GM20431 (cell line): Measurements from ENCODE around the gene RBM14.
"Not testable (repeated sequence)": the region's sequence is repeated elsewhere in the genome, so short reads cannot be mapped to it uniquely, and the experiment has no call there.

ENCODE experiments used
- in situ Hi-C: fragments of 300-500 bp; cut with MseI, MboI; formaldehyde crosslinking; loops from one replicate; pipeline ENCODE4 v1.15.0; 2020; ENCODE audit warnings: low sequenced_read_pairs; ENCODE audit not compliant: unreplicated experiment

Gene RBM14

GRCh38 chr11:66595245-66595904 is 21.1 kb upstream of the RBM14 start:
- in situ Hi-C loops = no loop called here

DNA sequence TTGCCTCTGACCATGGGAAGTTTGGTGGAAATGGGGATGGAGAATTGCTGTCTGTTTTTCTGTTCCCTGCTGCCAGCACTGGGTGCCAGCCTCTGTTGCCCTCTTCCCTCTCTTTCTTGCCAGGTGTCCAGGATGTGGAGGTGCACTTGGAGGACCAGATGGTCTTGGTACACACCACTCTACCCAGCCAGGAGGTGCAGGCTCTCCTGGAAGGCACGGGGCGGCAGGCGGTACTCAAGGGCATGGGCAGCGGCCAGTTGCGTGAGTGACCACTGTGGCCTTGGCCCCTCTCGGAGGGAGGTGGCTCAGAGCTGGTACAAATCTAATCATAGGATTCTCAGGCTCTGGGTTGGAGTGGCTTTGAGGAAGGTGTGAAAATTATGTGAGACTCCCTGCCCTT is 17.4 kb upstream of the RBM14 start:
- in situ Hi-C loops = no loop called here

GRCh38 chr11:66600219-66600618 is 16.2 kb upstream of the RBM14 start:
- in situ Hi-C loops = no loop called here

GRCh38 chr11:66600631-66601233 is 15.7 kb upstream of the RBM14 start:
- in situ Hi-C loops = no loop called here

- in situ Hi-C loops = no loop called here
These were observed 13.4 kb upstream of the RBM14 start for GRCh38 chr11:66603072-66603471.

GRCh38 chr11:66604155-66604554 is 12.3 kb upstream of the RBM14 start:
- in situ Hi-C loops = no loop called here

DNA sequence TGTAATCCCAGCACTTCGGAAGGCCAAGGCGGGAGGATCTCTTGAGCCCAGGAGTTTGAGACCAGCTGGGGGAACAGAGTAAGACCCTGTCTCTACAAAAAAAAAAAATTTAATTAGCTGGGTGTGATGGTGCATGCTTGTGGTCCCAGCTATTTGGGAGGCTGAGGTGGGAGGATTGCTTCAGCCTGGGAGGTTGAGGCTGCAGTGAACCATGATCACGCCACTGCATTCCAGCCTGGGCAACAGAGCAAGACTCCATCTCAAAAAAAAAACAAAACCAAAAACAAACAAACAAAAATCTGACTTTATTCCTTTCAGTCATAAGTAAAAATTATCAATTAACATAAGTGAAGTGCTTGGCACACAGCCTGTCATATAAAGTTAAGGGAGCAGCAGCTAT is 9.8 kb upstream of the RBM14 start:
- in situ Hi-C loops = not testable (repeated sequence)

GRCh38 chr11:66607126-66607834 is 9.2 kb upstream of the RBM14 start:
- in situ Hi-C loops = no loop called here

- in situ Hi-C loops = no loop called here
These were observed 6.5 kb upstream of the RBM14 start for GRCh38 chr11:66609721-66610617.

- in situ Hi-C loops = no loop called here
These were observed 4.0 kb upstream of the RBM14 start for GRCh38 chr11:66612458-66612857.

- in situ Hi-C loops = no loop called here
These were observed 2.4 kb upstream of the RBM14 start for GRCh38 chr11:66614073-66614472.

- in situ Hi-C loops = no loop called here
These were observed 865 bp downstream of the RBM14 start for GRCh38 chr11:66617155-66617834.

DNA sequence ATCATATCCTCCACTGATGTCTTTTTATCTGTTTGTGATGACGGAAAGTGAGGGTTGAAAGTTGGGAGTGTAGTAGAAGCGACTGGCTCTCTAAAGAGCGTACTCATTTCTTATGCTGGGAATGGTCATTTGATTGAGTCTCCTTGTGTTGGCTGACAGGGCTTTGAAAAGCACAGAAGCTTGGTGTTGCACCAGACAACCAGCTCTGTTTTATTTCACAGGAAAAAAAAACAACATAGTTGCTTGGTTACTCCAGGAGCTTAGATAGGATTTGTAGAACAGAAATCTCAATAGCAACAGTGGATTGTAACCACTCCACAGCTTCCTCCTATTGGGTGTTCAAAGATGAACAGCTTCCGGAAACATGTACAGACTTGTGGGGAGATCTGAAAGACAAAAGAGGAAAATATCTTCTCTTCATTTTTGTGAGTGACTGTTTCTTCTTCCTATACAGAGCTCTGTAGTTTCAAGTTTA is 2.7 kb downstream of the RBM14 start:
- in situ Hi-C loops = no loop called here

- in situ Hi-C loops = no loop called here
These were observed 8.0 kb downstream of the RBM14 start for GRCh38 chr11:66624450-66624849.

GRCh38 chr11:66625041-66625751 is 8.8 kb downstream of the RBM14 start:
- in situ Hi-C loops = no loop called here

- in situ Hi-C loops = no loop called here
These were observed 9.3 kb downstream of the RBM14 start for GRCh38 chr11:66625752-66626149.

GRCh38 chr11:66626382-66626781 is 10.0 kb downstream of the RBM14 start:
- in situ Hi-C loops = no loop called here

GRCh38 chr11:66626926-66627325 is 10.5 kb downstream of the RBM14 start:
- in situ Hi-C loops = no loop called here

DNA sequence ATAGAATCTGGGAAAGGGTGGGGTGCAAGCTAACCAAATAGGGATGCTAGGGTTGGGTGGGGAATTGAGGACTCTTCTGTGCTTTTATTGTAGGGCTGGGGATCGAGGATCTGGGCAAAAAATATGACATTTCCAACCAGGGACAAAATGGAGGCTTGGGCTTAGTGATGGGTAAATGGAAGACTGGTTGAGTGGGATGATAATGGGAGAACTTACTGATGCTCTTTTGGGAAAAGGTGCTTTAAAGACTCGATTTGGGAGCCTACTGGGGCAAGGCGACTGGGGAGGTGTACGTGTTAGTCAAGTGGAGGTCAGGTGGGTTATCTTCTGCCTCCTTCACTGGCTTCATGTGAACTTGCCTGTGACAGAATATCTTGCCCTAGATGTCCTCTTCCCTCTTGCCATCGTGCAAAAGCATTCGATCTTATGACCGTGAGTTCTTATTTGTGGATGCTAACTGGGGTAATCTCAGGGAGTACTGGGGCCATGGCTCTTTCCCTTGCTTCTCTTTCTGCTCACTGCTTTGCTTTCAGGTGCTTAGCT is 11.7 kb downstream of the RBM14 start:
- in situ Hi-C loops = no loop called here
